IMR-90 (cell line): ENCODE results near the gene ARL14EPL. TPM values are rescaled to one million over a fixed set of nuclear protein-coding genes. Genes with fewer than 3 reads are reported as not detected.

Source experiments
- ATAC-seq: fragments of 200-7000 bp; cut with Tn5 transposase; 2 replicates; pipeline ENCODE4 v1.9.1; 2020; ENCODE audit warnings: low read depth, mild to moderate bottlenecking, moderate library complexity
- BruUV-seq: library from RNA; stranded (reverse); fragments of 400-500 nt; replicated peaks from 2 replicates; lab custom pipeline; 2021; lab: Mats Ljungman, UMichigan
- CTCF ChIA-PET: fragments of 300-600 bp; formaldehyde crosslinking; extraction: SDS; loops from one replicate; lab custom pipeline; 2021; ENCODE audit warnings: antibody characterized with exemption; lab: Yijun Ruan, JAX
- POLR2A ChIA-PET: fragments of 300-600 bp; sonication (Branson Sonifier 250); formaldehyde crosslinking; loops from one replicate; lab custom pipeline; 2022; ENCODE audit warnings: antibody characterized with exemption; ENCODE audit not compliant: unreplicated experiment; lab: Charles Lee
- DNase-seq: peaks from one replicate; pipeline ENCODE4 v3.0.0; 2013
- H2AFZ ChIP-seq: replicated peaks from 2 replicates; pipeline ENCODE3; 2013; ENCODE audit warnings: low read length, mild to moderate bottlenecking; ENCODE audit not compliant: poor library complexity
- H2AK5ac ChIP-seq: 2 replicates; pipeline ENCODE4 v1.6.1; 2013; ENCODE audit warnings: low read depth, low read length, inconsistent platforms
- H2AK9ac ChIP-seq: replicated peaks from 2 replicates; pipeline ENCODE3; 2013; ENCODE audit warnings: mild to moderate bottlenecking, low read depth, low read length, moderate library complexity; ENCODE audit not compliant: poor library complexity
- H2BK120ac ChIP-seq: 2 replicates; pipeline ENCODE4 v1.6.1; 2013; ENCODE audit warnings: low read depth, low read length, inconsistent platforms
- H2BK15ac ChIP-seq: 3 replicates; pipeline ENCODE4 v1.6.1; 2013; ENCODE audit warnings: low read depth, low read length, inconsistent platforms
- H2BK20ac ChIP-seq: 2 replicates; pipeline ENCODE4 v1.6.1; 2013; ENCODE audit warnings: low read depth, mild to moderate bottlenecking, inconsistent platforms, low read length, moderate library complexity
- H2BK5ac ChIP-seq: 2 replicates; pipeline ENCODE4 v1.6.1; 2013; ENCODE audit warnings: mild to moderate bottlenecking, low read depth, low read length, inconsistent platforms; ENCODE audit not compliant: poor library complexity, severe bottlenecking
- H3K14ac ChIP-seq: replicated peaks from 2 replicates; pipeline ENCODE4 v1.6.1; 2013; ENCODE audit warnings: low read depth, low read length, inconsistent platforms
- H3K18ac ChIP-seq: 2 replicates; pipeline ENCODE4 v1.6.1; 2013; ENCODE audit warnings: low read depth, low read length, control low read depth
- H3K23ac ChIP-seq: 2 replicates; pipeline ENCODE4 v1.6.1; 2013; ENCODE audit warnings: low read depth, low read length, inconsistent platforms
- H3K27ac ChIP-seq: 2 replicates; pipeline ENCODE4 v1.5.1; 2013; ENCODE audit warnings: mild to moderate bottlenecking, control low read depth, low read length; ENCODE audit not compliant: insufficient read depth
- H3K27me3 ChIP-seq: 2 replicates; pipeline ENCODE4 v1.6.1; 2013; ENCODE audit warnings: low read length; ENCODE audit not compliant: control insufficient read depth, insufficient read depth
- H3K36me3 ChIP-seq: 2 replicates; pipeline ENCODE4 v1.6.1; 2013; ENCODE audit warnings: low read length, mixed read lengths; ENCODE audit not compliant: control insufficient read depth, insufficient read depth
- H3K4ac ChIP-seq: 2 replicates; pipeline ENCODE4 v1.6.1; 2013; ENCODE audit warnings: low read depth, low read length, inconsistent platforms
- H3K4me1 ChIP-seq: 2 replicates; pipeline ENCODE4 v1.6.1; 2013; ENCODE audit warnings: low read length, mixed read lengths; ENCODE audit not compliant: control insufficient read depth, insufficient read depth
- H3K4me2 ChIP-seq: 2 replicates; pipeline ENCODE4 v1.6.1; 2013; ENCODE audit warnings: low read depth, mild to moderate bottlenecking, control low read depth, low read length, moderate library complexity
- H3K4me3 ChIP-seq: 2 replicates; pipeline ENCODE4 v1.5.1; 2013; ENCODE audit warnings: low read depth, mild to moderate bottlenecking, control low read depth, low read length, moderate library complexity; ENCODE audit not compliant: insufficient read depth
- H3K56ac ChIP-seq: 2 replicates; pipeline ENCODE4 v1.6.1; 2013; ENCODE audit warnings: low read length, inconsistent platforms; ENCODE audit not compliant: insufficient read depth; ENCODE audit errors: extremely low read depth
- H3K79me1 ChIP-seq, 2 experiments: 2 replicates each; pipeline ENCODE4 v1.6.1; 2013; ENCODE audit warnings: low read length in 2 of 2, inconsistent platforms in 1 of 2, low read depth in 1 of 2
- H3K9ac ChIP-seq: 2 replicates; pipeline ENCODE4 v1.6.1; 2013; ENCODE audit warnings: low read depth, low read length, control low read depth
- H3K9me1 ChIP-seq: 2 replicates; pipeline ENCODE4 v1.6.1; 2013; ENCODE audit warnings: low read length, inconsistent platforms; ENCODE audit not compliant: insufficient read depth
- H3K9me3 ChIP-seq: 2 replicates; pipeline ENCODE4 v1.6.1; 2013; ENCODE audit warnings: low read length; ENCODE audit not compliant: control insufficient read depth, insufficient read depth
- H4K20me1 ChIP-seq: 2 replicates; pipeline ENCODE4 v1.6.1; 2013; ENCODE audit warnings: low read length, inconsistent platforms; ENCODE audit not compliant: insufficient read depth
- H4K5ac ChIP-seq: 2 replicates; pipeline ENCODE4 v1.6.1; 2013; ENCODE audit warnings: mild to moderate bottlenecking, low read depth, low read length, control low read depth
- H4K8ac ChIP-seq, 2 experiments: 2 replicates each; pipeline ENCODE4 v1.6.1; 2013; ENCODE audit warnings: low read depth in 2 of 2, low read length in 2 of 2, control low read depth in 1 of 2, inconsistent platforms in 1 of 2
- H4K91ac ChIP-seq: 2 replicates; pipeline ENCODE4 v1.6.1; 2013; ENCODE audit warnings: low read depth, low read length, inconsistent platforms; ENCODE audit not compliant: insufficient read depth
- CEBPB ChIP-seq: IDR thresholded peaks from 2 replicates; pipeline ENCODE4 v1.6.1; 2012; ENCODE audit warnings: low read depth, low read length, improper control_type of control experiment
- MAFK ChIP-seq: IDR thresholded peaks from 2 replicates; pipeline ENCODE4 v1.6.1; 2012; ENCODE audit warnings: low read depth, low read length, improper control_type of control experiment
- MAZ ChIP-seq: IDR thresholded peaks from 2 replicates; pipeline ENCODE4 v1.6.1; 2012; ENCODE audit warnings: low read depth, mild to moderate bottlenecking, low read length, improper control_type of control experiment, moderate library complexity, borderline replicate concordance
- MXI1 ChIP-seq: IDR thresholded peaks from 2 replicates; pipeline ENCODE4 v1.6.1; 2012; ENCODE audit warnings: low read depth, mild to moderate bottlenecking, low read length, moderate library complexity, borderline replicate concordance
- NFE2L2 ChIP-seq: fragments of 150-350 bp; IDR thresholded peaks from 2 replicates; pipeline ENCODE4 v1.6.1; 2016; ENCODE audit warnings: low read depth, mild to moderate bottlenecking, low read length
- POLR2A ChIP-seq: IDR thresholded peaks from 2 replicates; pipeline ENCODE4 v1.6.1; 2012; ENCODE audit warnings: mild to moderate bottlenecking, low read depth, low read length
- RCOR1 ChIP-seq: IDR thresholded peaks from 2 replicates; pipeline ENCODE4 v1.6.1; 2012; ENCODE audit warnings: mild to moderate bottlenecking, low read length, improper control_type of control experiment; ENCODE audit not compliant: insufficient replicate concordance
- SMC3 ChIP-seq: fragments of 150-350 bp; IDR thresholded peaks from 2 replicates; pipeline ENCODE4 v1.6.1; 2016; ENCODE audit warnings: low read depth, mild to moderate bottlenecking, antibody characterized with exemption, low read length, moderate library complexity
- dilution Hi-C: fragments of 300-500 bp; cut with HindIII; formaldehyde crosslinking; loops from one replicate; pipeline ENCODE4 v1.14.3; 2018; ENCODE audit warnings: low sequenced_read_pairs; ENCODE audit not compliant: unreplicated experiment
- in situ Hi-C: fragments of 300-500 bp; cut with MboI; formaldehyde crosslinking; loops from 3 replicates; pipeline ENCODE4 v1.14.3; 2019; ENCODE audit warnings: low sequenced_read_pairs, inconsistent platforms, mixed read lengths
- intact Hi-C: fragments of 100-400 bp; cut with micrococcal nuclease; formaldehyde crosslinking; loops from 2 replicates; pipeline ENCODE4 v1.10.0; 2022
- polyA plus RNA-seq, 3 experiments: library from polyadenylated mRNA; depleted of rRNA; stranded (reverse); fragments of >200 nt; gene quantifications; 2 replicates each; pipeline ENCODE4 v1.2.3, GENCODE V29; 2012; ENCODE audit warnings: low replicate concordance in 1 of 3
- total RNA-seq: library from RNA; depleted of rRNA; stranded (reverse); fragments of >200 nt; gene quantifications from 2 replicates; pipeline ENCODE4 v1.2.3, GENCODE V29; 2012
- TF ChIP-seq, protein P1 (sequence below): conservative IDR thresholded peaks from 2 replicates; pipeline ENCODE4 v1.5.1; 2012; ENCODE audit warnings: mild to moderate bottlenecking, low read depth, low read length, improper control_type of control experiment

The ARL14EPL gene
- total and polyA plus RNA-seq, 2 of the 4 experiments (the other 2 are of a cell fraction): not detected

DNA sequence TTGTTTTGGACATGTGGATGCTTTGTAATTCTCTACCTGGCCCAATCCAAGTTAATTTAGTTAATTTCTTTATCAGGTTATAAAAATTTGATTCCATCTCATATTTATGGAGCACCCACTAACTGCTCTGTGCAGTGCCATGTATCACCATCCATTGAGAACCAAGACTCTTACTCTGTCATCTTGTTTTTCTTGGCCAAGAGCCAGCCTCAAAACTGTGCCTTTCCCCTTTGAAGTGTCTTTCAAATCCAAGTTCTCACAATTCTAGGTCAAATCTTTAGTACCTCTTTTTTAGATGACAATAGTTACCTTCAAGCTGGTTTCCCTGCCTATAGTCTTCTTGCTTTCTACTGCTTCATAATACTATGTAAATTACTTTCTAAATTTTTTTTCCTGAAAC is 55.8 kb downstream of the ARL14EPL start:
- no peak overlapping the region for H2BK20ac ChIP-seq
- no peak for TF ChIP-seq MXI1
- no peak for TF ChIP-seq MAZ
- no peak for TF ChIP-seq CEBPB
- no peak for TF ChIP-seq RCOR1
- TF ChIP-seq SMC3: no peak
- no peak for TF ChIP-seq MAFK
- TF ChIP-seq, protein P1, sequence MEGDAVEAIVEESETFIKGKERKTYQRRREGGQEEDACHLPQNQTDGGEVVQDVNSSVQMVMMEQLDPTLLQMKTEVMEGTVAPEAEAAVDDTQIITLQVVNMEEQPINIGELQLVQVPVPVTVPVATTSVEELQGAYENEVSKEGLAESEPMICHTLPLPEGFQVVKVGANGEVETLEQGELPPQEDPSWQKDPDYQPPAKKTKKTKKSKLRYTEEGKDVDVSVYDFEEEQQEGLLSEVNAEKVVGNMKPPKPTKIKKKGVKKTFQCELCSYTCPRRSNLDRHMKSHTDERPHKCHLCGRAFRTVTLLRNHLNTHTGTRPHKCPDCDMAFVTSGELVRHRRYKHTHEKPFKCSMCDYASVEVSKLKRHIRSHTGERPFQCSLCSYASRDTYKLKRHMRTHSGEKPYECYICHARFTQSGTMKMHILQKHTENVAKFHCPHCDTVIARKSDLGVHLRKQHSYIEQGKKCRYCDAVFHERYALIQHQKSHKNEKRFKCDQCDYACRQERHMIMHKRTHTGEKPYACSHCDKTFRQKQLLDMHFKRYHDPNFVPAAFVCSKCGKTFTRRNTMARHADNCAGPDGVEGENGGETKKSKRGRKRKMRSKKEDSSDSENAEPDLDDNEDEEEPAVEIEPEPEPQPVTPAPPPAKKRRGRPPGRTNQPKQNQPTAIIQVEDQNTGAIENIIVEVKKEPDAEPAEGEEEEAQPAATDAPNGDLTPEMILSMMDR: no peak
- TF ChIP-seq POLR2A: no peak
- no peak for TF ChIP-seq NFE2L2
- H3K4me2 ChIP-seq: no peak overlapping the region
- H3K14ac ChIP-seq: no peak overlapping the region
- no peak overlapping the region for H2BK120ac ChIP-seq
- H3K9ac ChIP-seq: no peak overlapping the region
- H2BK5ac ChIP-seq: no peak overlapping the region
- H3K4me3 ChIP-seq: no peak overlapping the region
- H4K20me1 ChIP-seq: no peaks in the 10 kb centered on the region
- no peak overlapping the region for H4K5ac ChIP-seq
- no peak overlapping the region for H2AFZ ChIP-seq
- peaks cover 5% of the 10 kb centered on the region; the same call in 1 of the 2 replicates for H3K9me1 ChIP-seq
- CTCF ChIA-PET: no interaction called here
- H2AK9ac ChIP-seq: no peak overlapping the region
- H3K27ac ChIP-seq: no peak overlapping the region
- peaks cover 6% of the 10 kb centered on the region; the same call in 1 of the 2 replicates for H3K4me1 ChIP-seq
- no peaks in the 10 kb centered on the region for H3K9me3 ChIP-seq
- in situ Hi-C loops (no loop called here), intact Hi-C loops (no loop called here), dilution Hi-C loops (no loop called here)
- H3K56ac ChIP-seq: no peak overlapping the region
- H3K18ac ChIP-seq: no peak overlapping the region
- peaks cover 2% of the 10 kb centered on the region; the same call in 1 of the 2 replicates for H3K36me3 ChIP-seq
- BruUV-seq: no TSS peak
- H4K8ac ChIP-seq: no peak overlapping the region
- H2BK15ac ChIP-seq: no peak overlapping the region
- no peak overlapping the region for H2AK5ac ChIP-seq
- H3K27me3 ChIP-seq: no peaks in the 10 kb centered on the region
- no peak overlapping the region for H3K23ac ChIP-seq
- H4K91ac ChIP-seq: no peak overlapping the region
- POLR2A ChIA-PET: no interaction called here
- peaks cover 14 to 24% of the 10 kb centered on the region in 2 experiments; a peak in 3 of 4 replicates for H3K79me1 ChIP-seq
- DNase-seq: no peak
- no peak overlapping the region for H3K4ac ChIP-seq
- ATAC-seq: no peak
